Neural progenitor cell (in vitro differentiated cells): Measurements from ENCODE around the gene TBL1X.

Experiments
- CTCF ChIP-seq: fragments of 200-600 bp; sonication (generic); IDR thresholded peaks from 2 replicates; pipeline ENCODE4 v1.5.1; 2017; ENCODE audit warnings: antibody characterized with exemption, mild to moderate bottlenecking
- EZH2 ChIP-seq: fragments of 200-600 bp; sonication (generic); IDR thresholded peaks from 2 replicates; pipeline ENCODE4 v1.6.1; 2017; ENCODE audit warnings: antibody characterized with exemption, mild to moderate bottlenecking, moderate library complexity
- EZH2phosphoT487 ChIP-seq: fragments of 200-600 bp; sonication (generic); IDR thresholded peaks from 2 replicates; pipeline ENCODE4 v1.6.1; 2017; ENCODE audit warnings: antibody characterized with exemption

- no peak for TF ChIP-seq CTCF
- TF ChIP-seq EZH2: no peak
- TF ChIP-seq EZH2phosphoT487: no peak
Observed at GRCh38 chrX:9678215-9678965, 213.5 kb downstream of the TBL1X start.
